Activated CD8-positive, alpha-beta memory T cell treated with anti-CD3 and anti-CD28 coated beads, Interleukin-2, amount 10 ng/mL, durations not matched to agents 7 days and 5 days (primary cell): ENCODE results near the gene AGBL5. TPM values are rescaled to one million over a fixed set of nuclear protein-coding genes. Genes with fewer than 3 reads are reported as not detected.

Experiments
- ATAC-seq: fragments of 150-1000 bp; cut with Tn5 transposase; one replicate; pipeline ENCODE4 v1.10.0; 2021; ENCODE audit warnings: moderate library complexity
- CTCF ChIA-PET: fragments of 350-600 bp; sonication (Branson Sonifier 250); formaldehyde crosslinking; loops from one replicate; lab custom pipeline; 2021; ENCODE audit warnings: antibody characterized with exemption; lab: Charles Lee
- DNase-seq: peaks from one replicate; pipeline ENCODE4 v3.0.0-alpha.2; 2020
- H3K27ac Mint-ChIP-seq: one replicate; pipeline ENCODE4 v1.8.0; 2021; ENCODE audit warnings: mild to moderate bottlenecking, mixed read lengths
- H3K27me3 Mint-ChIP-seq: one replicate; pipeline ENCODE4 v1.8.0; 2021; ENCODE audit warnings: mixed read lengths
- H3K36me3 Mint-ChIP-seq: one replicate; pipeline ENCODE4 v1.8.0; 2021; ENCODE audit warnings: mild to moderate bottlenecking, mixed read lengths
- H3K4me1 Mint-ChIP-seq: one replicate; pipeline ENCODE4 v1.8.0; 2021; ENCODE audit warnings: mixed read lengths
- H3K4me3 Mint-ChIP-seq: one replicate; pipeline ENCODE4 v1.8.0; 2021; ENCODE audit warnings: mild to moderate bottlenecking, moderate library complexity, mixed read lengths
- H3K9me3 Mint-ChIP-seq: one replicate; pipeline ENCODE4 v1.8.0; 2022; ENCODE audit warnings: low read depth, mixed read lengths
- total RNA-seq, 2 experiments: library from RNA; stranded (reverse); gene quantifications; one replicate each; pipeline ENCODE4 v1.2.3, GENCODE V29; 2021

Gene AGBL5
- total RNA-seq, 2 experiments from 2014 or later: 13.8 to 15.1 TPM

DNA sequence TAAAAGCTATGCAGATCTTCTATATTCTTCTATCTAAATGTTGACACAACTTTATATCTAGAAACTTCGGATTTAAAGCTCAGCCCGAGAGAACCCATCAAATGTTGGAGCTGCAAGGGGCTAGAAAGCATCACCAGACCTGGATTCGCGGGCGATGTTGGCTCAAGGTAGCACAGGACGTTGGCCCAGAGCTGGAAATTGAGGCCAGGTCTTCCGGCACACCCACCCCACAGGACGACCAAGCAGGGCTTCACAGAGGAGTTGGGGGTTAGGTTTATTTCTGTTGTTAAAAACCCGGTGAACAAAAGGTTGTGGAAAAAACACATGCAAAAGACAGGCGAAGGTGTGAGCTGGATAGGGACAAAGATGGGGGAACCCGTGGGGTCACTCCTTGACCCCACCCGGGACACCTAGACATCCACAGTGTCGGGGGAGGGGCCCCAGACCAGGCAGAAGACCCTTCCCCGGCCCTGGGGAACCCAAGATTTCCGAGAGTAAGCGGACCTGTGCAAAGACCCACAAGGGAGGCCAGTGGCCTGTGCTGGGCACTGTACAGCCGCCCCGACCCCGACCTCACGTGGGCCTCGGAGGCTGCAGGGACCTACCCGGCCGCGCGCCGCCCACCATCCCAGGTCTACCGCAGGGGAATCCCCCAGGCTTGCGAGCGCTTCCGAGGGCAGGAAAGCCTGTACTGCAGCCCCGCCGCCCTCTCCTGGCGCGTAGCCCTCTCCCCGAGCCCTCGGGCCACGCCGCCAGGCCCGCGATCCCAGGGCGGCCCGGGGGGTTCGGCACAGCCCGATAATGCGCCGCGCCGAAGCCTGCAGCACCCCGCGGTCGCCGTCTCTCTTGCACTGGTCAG lies 1.8 kb upstream of the AGBL5 start:
- CTCF ChIA-PET: interaction anchor here (0.7 to 4.4 kb wide), 11 partner anchors 8 to 450 kb away, joined by 3 to 45 read pairs (median 8); partner anchors contain the start of genes KHK, OST4 and TMEM214
- peak overlapping the region; percentile 94 for H3K27ac Mint-ChIP-seq
- peaks cover 20% of the 10 kb centered on the region for H3K4me1 Mint-ChIP-seq
- no peaks in the 10 kb centered on the region for H3K9me3 Mint-ChIP-seq
- peak overlapping the region; percentile 80 for H3K4me3 Mint-ChIP-seq
- peaks cover 6% of the 10 kb centered on the region for H3K27me3 Mint-ChIP-seq
- H3K36me3 Mint-ChIP-seq: peaks cover 11% of the 10 kb centered on the region
- peak; percentile 72 for DNase-seq
- peak; percentile 12 for ATAC-seq

DNA sequence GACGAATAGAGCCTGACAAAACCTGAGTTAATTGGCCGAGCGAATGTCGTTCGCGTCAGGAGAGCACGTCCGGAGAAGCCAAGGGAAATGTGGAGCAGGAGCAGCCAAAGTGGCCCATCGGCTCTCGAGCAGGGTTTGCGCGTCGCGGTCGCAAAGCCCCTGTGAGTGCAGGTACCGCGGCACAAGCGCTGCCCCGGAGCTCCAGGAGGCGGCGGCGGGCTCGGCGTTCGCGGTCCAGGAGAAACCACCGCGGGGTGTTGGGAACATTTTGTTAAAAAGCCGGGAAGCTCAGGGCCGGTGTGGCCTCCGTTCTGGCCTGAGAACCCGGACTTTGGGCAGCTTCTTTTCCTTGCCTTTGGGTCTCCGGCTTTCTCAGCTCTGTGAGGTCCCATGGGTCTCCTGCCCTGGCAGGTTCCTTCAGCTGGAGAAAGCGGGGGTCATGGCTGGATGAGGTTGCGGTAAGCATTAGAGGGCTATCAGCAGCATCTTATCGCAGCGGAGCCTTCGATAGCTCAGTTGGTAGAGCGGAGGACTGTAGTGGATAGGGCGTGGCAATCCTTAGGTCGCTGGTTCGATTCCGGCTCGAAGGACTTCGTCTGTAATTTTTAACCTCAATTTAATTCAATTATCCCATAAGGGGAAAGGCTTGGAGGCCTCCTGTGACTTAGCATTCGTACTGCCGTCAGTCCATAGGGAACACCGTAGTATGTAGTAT lies 1.0 kb upstream of the AGBL5 start:
- CTCF ChIA-PET: interaction anchor here (1.0 to 4.4 kb wide), 15 partner anchors 9 to 653 kb away, joined by 3 to 45 read pairs (median 6); partner anchors contain the start of genes KHK, OST4, PREB and TMEM214
- DNase-seq (peak; percentile 96), ATAC-seq (peak; percentile 61)
- H3K27ac Mint-ChIP-seq: peak overlapping the region; percentile 94
- H3K4me3 Mint-ChIP-seq: peak overlapping the region; percentile 80
- peaks cover 11% of the 10 kb centered on the region for H3K36me3 Mint-ChIP-seq
- H3K27me3 Mint-ChIP-seq: peaks cover 6% of the 10 kb centered on the region
- no peaks in the 10 kb centered on the region for H3K9me3 Mint-ChIP-seq
- peaks cover 20% of the 10 kb centered on the region for H3K4me1 Mint-ChIP-seq

DNA sequence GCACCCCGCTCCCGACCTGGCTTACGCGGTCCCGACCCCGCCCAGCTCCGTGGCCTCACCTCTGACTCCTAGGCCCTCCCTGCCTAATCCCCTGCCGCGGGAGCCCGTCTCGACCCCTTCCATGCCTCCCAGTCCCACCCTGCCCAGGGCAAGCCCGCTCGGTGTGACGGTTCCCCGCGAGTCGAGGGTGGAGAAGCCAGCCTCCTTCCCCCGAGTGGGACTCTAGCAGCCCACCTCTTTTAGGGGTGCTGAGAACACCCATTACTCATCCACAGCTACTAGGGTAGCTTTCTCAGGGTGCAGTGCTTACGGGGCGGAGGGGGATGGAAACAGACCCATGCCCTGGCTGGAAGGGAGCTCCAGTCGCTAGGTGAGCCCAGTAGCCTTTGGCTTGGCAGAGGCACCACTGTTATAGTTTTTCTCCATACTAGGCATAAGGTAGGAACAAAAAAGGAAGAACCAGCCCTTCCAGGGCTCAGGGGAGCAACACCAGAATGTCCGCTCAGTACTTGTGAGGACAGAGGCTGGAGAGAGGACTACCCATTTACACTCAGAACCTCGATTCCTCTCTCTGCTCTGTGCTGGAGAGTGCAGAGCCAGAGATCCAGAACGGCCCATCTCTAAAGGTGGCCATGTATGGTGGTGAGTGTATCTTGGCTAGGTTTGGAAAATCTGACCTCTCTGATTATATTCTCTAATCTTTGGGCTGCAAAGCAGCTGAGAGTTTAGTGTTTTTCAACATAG lies 606 bp downstream of the AGBL5 start:
- Mint-ChIP-seq H3K27ac (peak overlapping the region; percentile 68), H3K4me3 (peak overlapping the region; percentile 80), H3K4me1 (peaks cover 20% of the 10 kb centered on the region), H3K9me3 (no peaks in the 10 kb centered on the region), H3K27me3 (peaks cover 6% of the 10 kb centered on the region), H3K36me3 (peaks cover 14% of the 10 kb centered on the region)
- ATAC-seq (no peak), DNase-seq (peak; percentile 65)
- CTCF ChIA-PET: interaction anchor here (0.5 to 4.4 kb wide), 11 partner anchors 12 to 206 kb away, joined by 3 to 45 read pairs (median 5); partner anchors contain the start of genes KHK, OST4, PREB and TMEM214

DNA sequence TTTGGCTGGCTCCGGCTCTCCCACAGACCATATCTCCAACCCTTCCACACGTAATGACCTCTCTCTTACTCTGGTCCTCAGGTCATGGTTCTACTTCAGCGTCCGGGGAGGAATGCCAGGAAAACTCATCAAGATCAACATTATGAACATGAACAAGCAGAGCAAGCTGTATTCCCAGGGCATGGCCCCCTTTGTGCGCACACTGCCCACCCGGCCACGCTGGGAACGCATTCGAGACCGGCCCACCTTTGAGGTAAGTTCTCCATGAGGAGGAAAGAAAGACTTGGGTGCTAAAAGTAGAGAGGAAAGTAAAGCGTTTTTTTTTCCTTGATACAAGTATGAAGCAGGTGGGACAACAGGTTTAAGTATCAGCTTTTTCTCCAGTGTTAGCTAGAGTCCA lies 1.9 kb downstream of the AGBL5 start:
- peaks cover 17% of the 10 kb centered on the region for H3K4me1 Mint-ChIP-seq
- H3K36me3 Mint-ChIP-seq: peaks cover 14% of the 10 kb centered on the region
- H3K27ac Mint-ChIP-seq: no peak overlapping the region
- CTCF ChIA-PET: interaction anchor here (1.4 to 4.4 kb wide), 3 partner anchors 11 to 33 kb away, joined by 5 to 45 read pairs (median 40); partner anchors contain the start of genes KHK and OST4
- H3K27me3 Mint-ChIP-seq: peaks cover 6% of the 10 kb centered on the region
- ATAC-seq (no peak), DNase-seq (no peak)
- no peak overlapping the region for H3K4me3 Mint-ChIP-seq
- H3K9me3 Mint-ChIP-seq: no peaks in the 10 kb centered on the region

DNA sequence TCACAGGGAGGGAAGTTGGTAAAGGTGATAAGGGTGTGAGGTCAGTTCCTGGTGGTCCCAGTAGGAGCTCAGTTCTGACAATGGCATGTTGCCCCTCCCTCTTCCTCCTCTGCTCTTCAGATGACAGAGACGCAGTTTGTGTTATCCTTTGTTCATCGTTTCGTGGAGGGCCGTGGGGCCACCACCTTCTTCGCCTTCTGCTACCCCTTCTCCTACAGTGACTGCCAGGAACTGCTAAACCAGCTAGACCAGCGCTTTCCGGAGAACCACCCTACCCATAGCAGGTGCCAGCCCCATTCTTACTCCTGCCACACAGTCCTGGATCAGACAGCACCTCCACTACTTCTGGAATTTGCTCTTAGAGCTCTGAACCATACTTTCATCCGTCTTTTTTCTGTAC lies 2.3 kb downstream of the AGBL5 start:
- CTCF ChIA-PET: interaction anchor here (1.4 kb wide), 1 partner anchor 11 kb away, joined by 5 read pairs; no protein-coding TSS in a partner anchor
- Mint-ChIP-seq H3K27me3 (peaks cover 6% of the 10 kb centered on the region), H3K4me1 (peaks cover 17% of the 10 kb centered on the region), H3K27ac (no peak overlapping the region), H3K9me3 (no peaks in the 10 kb centered on the region), H3K4me3 (no peak overlapping the region), H3K36me3 (peaks cover 14% of the 10 kb centered on the region)
- ATAC-seq (no peak), DNase-seq (no peak)

DNA sequence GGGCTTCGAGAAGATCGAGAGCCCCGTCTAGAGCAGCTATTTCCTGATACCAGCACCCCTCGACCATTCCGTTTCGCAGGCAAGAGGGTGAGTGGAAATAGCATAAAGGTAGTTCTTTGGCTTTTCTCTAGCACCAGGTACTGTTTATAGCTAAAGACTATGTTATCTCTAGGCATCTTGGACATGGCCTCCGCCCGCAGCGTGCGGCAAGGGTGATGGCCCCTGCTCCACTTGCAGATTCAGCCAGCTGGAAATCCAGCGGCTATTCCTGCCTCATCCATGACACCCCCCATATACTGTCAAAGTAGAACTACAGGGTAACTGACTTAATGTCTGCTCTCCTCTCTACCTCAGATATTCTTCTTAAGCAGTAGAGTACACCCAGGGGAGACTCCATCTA lies 3.3 kb downstream of the AGBL5 start:
- DNase-seq: no peak
- Mint-ChIP-seq H3K4me1 (peaks cover 14% of the 10 kb centered on the region), H3K27me3 (peaks cover 6% of the 10 kb centered on the region), H3K9me3 (no peaks in the 10 kb centered on the region), H3K27ac (no peak overlapping the region), H3K4me3 (no peak overlapping the region), H3K36me3 (peaks cover 18% of the 10 kb centered on the region)
- ATAC-seq: no peak
- CTCF ChIA-PET: interaction anchor here (1.4 kb wide), 1 partner anchor 38 kb away, joined by 3 read pairs; no protein-coding TSS in a partner anchor

DNA sequence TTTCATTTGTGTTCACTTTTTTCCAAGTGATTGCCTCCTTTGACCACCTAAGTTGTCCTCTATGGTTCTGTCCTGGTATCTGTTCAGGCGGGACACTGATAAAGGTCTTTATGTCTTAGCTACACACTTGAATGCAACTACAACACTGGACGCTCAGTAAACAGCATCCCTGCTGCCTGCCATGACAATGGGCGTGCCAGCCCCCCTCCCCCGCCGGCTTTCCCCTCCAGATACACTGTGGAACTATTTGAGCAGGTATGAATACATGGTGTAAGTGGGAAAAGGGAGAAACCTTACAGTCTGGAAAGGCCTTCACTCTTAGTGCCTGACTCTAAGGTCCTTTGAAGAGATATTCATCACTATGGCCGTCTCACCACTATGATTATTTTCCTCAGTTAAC lies 5.7 kb downstream of the AGBL5 start:
- Mint-ChIP-seq H3K9me3 (no peaks in the 10 kb centered on the region), H3K27ac (no peak overlapping the region), H3K4me3 (no peak overlapping the region), H3K36me3 (peaks cover 14% of the 10 kb centered on the region), H3K4me1 (peaks cover 6% of the 10 kb centered on the region), H3K27me3 (no peaks in the 10 kb centered on the region)
- CTCF ChIA-PET: interaction anchor here (1.2 kb wide), 1 partner anchor 223 kb away, joined by 3 read pairs; no protein-coding TSS in a partner anchor
- ATAC-seq: no peak
- no peak for DNase-seq

DNA sequence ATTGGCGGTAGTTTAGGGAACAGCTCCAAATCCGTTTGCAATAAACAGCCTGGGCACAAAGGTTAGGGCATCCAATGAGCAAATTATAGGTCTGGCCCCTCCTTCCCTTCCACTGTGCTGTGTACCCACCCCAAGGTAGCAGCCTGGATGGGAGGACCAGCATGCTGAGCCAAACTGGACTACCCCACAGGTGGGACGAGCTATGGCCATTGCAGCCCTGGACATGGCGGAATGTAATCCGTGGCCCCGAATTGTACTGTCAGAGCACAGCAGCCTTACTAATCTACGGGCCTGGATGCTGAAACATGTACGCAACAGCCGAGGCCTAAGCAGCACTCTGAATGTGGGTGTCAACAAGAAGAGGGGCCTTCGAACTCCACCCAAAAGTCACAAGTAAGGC lies 6.7 kb downstream of the AGBL5 start:
- H3K4me3 Mint-ChIP-seq: no peak overlapping the region
- DNase-seq (no peak), ATAC-seq (no peak)
- H3K27me3 Mint-ChIP-seq: no peaks in the 10 kb centered on the region
- H3K27ac Mint-ChIP-seq: no peak overlapping the region
- no peaks in the 10 kb centered on the region for H3K4me1 Mint-ChIP-seq
- CTCF ChIA-PET: interaction anchor here (2.3 kb wide), 1 partner anchor 13 kb away, joined by 7 read pairs; the partner anchor contains the start of gene OST4
- H3K36me3 Mint-ChIP-seq: peaks cover 20% of the 10 kb centered on the region
- no peaks in the 10 kb centered on the region for H3K9me3 Mint-ChIP-seq

DNA sequence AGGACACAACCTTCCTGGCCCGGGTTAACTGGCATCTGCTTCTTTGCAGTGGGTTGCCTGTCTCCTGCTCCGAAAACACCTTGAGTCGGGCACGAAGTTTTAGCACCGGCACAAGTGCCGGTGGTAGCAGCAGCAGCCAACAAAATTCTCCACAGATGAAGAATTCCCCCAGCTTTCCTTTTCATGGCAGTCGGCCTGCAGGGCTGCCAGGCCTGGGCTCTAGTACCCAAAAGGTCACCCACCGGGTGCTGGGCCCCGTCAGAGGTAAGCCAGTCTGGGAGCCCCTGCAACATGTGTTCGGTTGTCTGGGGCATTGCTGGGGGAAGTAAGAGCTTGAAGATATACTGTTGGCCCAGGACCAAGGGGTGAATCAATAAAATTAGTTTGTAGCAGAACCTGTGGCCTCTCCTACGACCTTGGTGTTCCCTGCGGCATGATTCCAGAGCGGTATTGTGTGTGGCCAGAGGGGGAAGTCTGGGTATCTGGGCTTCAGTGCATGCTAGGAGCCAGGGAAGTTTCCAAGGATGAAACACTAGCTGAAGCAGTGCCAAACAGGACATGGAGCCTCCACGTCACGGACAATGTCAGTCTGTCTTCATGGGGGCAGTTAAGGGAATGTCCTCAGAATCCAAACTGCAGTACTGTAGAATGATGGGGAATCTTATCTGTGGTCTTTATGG lies 7.8 kb downstream of the AGBL5 start:
- H3K9me3 Mint-ChIP-seq: no peaks in the 10 kb centered on the region
- no peaks in the 10 kb centered on the region for H3K27me3 Mint-ChIP-seq
- H3K36me3 Mint-ChIP-seq: peaks cover 19% of the 10 kb centered on the region
- CTCF ChIA-PET: interaction anchor here (0.6 to 2.3 kb wide), 3 partner anchors 12 to 287 kb away, joined by 3 to 7 read pairs (median 4); partner anchors contain the start of gene OST4
- ATAC-seq (no peak), DNase-seq (no peak)
- H3K4me1 Mint-ChIP-seq: no peaks in the 10 kb centered on the region
- no peak overlapping the region for H3K27ac Mint-ChIP-seq
- H3K4me3 Mint-ChIP-seq: no peak overlapping the region

DNA sequence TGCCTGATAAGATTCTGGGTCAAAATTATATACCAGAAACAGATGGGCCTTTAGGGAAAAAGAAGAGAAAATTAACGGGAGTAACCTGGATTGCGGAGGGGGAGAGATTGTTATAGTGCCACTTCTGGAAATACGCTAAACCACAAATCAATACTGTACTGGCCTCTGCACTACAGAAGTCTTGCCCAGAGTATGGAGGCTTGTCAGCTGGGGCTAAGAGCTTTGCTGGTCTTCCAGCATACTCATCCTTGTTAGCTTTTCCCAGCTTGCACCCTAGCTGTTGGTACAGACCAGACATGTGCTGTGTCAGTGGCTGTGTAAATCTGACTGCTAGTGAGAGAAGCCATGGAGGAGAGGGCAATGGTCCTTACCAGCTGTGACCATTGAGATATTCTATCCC lies 8.9 kb downstream of the AGBL5 start:
- CTCF ChIA-PET: interaction anchor here (0.6 to 2.3 kb wide), 5 partner anchors 11 to 230 kb away, joined by 3 to 7 read pairs (median 4); partner anchors contain the start of gene OST4

DNA sequence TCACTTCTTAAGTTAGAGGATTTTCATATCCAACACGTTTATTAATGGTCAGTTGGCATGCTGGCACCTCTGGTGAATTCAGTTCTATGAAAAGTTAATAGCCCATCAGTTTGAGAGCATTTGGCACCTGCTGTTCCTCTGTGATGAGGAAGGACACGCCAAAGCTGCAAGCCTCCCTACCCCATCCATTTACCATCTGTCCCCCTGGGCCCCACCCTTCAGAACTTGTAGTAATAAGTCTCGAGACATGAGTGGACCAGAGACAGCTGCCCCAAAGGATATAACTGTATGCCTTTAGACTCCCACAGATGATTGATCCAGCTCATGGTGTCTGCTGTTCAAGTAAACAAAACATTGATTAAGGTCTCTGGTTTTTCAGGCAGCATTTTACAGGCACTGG lies 13.7 kb downstream of the AGBL5 start:
- Mint-ChIP-seq H3K9me3 (no peaks in the 10 kb centered on the region), H3K4me1 (peaks cover 25% of the 10 kb centered on the region), H3K27me3 (no peaks in the 10 kb centered on the region), H3K4me3 (no peak overlapping the region), H3K36me3 (peaks cover 37% of the 10 kb centered on the region), H3K27ac (no peak overlapping the region)
- CTCF ChIA-PET: interaction anchor here (1.0 to 1.6 kb wide), 4 partner anchors 12 to 238 kb away, joined by 3 to 5 read pairs (median 4); partner anchors contain the start of gene AGBL5
- ATAC-seq (no peak), DNase-seq (no peak)

More for the DNA sequence above, 8.9 kb downstream of the AGBL5 start:
- Mint-ChIP-seq H3K27me3 (no peaks in the 10 kb centered on the region), H3K9me3 (no peaks in the 10 kb centered on the region), H3K4me3 (no peak overlapping the region), H3K4me1 (peaks cover 2% of the 10 kb centered on the region), H3K36me3 (peaks cover 24% of the 10 kb centered on the region), H3K27ac (no peak overlapping the region)
- DNase-seq (no peak), ATAC-seq (no peak)

DNA sequence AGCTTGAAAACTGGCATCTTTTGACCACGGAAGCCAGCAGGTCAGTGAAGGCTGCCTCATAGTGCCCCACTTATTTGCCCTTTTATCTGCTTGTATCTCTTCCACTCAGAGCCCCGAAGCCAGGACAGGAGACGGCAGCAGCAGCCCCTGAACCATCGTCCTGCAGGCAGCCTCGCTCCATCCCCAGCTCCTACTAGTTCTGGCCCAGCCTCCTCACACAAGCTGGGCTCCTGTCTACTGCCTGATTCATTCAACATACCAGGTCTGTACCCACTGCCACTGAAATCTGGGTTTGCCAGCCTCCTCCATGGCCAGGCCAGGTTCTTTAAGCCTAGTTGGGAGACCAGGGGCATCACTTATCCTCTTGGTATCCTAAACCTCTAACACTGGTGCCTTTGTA lies 15.9 kb downstream of the AGBL5 start:
- DNase-seq (no peak), ATAC-seq (no peak)
- Mint-ChIP-seq H3K27ac (no peak overlapping the region), H3K4me3 (no peak overlapping the region), H3K4me1 (peaks cover 41% of the 10 kb centered on the region), H3K27me3 (no peaks in the 10 kb centered on the region), H3K9me3 (no peaks in the 10 kb centered on the region), H3K36me3 (peaks cover 34% of the 10 kb centered on the region)
- CTCF ChIA-PET: interaction anchor here (1.4 kb wide), 1 partner anchor 16 kb away, joined by 3 read pairs; the partner anchor contains the start of gene AGBL5
